Stimulated activated CD8-positive, alpha-beta memory T cell treated with anti-CD3 and anti-CD28 coated beads, Interleukin-12 subunit alpha, Interleukin-12 subunit beta, amount 100 ng/mL, for 1 hour (primary cell): ENCODE measurements around the gene SAMD15.
"Not testable (repeated sequence)": the region's sequence is repeated elsewhere in the genome, so short reads cannot be mapped to it uniquely, and the experiment has no call there.

Source experiments
- DNase-seq: peaks from one replicate; pipeline ENCODE4 v3.0.0-alpha.2; 2020; ENCODE audit warnings: low read depth

The SAMD15 gene

GRCh38 chr14:77375973-77376770 is 1.0 kb upstream of the SAMD15 start:
- peak; percentile 4 for DNase-seq

GRCh38 chr14:77377502-77377844 is 294 bp downstream of the SAMD15 start:
- no peak for DNase-seq

GRCh38 chr14:77378701-77379100 is 1.5 kb downstream of the SAMD15 start:
- no peak for DNase-seq

- DNase-seq: no peak
Observed at GRCh38 chr14:77390188-77390587, 13.0 kb downstream of the SAMD15 start.

- DNase-seq: no peak
Observed at GRCh38 chr14:77400216-77400615, 23.0 kb downstream of the SAMD15 start.

GRCh38 chr14:77403768-77404167 is 26.6 kb downstream of the SAMD15 start:
- no peak for DNase-seq

GRCh38 chr14:77406086-77406485 is 28.9 kb downstream of the SAMD15 start:
- no peak for DNase-seq

- DNase-seq: no peak
Observed at GRCh38 chr14:77406718-77407117, 29.5 kb downstream of the SAMD15 start.

GRCh38 chr14:77407158-77407557 is 30.0 kb downstream of the SAMD15 start:
- no peak for DNase-seq

- no peak for DNase-seq
Observed at GRCh38 chr14:77409131-77409533, 32.0 kb downstream of the SAMD15 start.

GRCh38 chr14:77415403-77416030 is 38.3 kb downstream of the SAMD15 start:
- not testable (repeated sequence) for DNase-seq

GRCh38 chr14:77416098-77416497 is 38.9 kb downstream of the SAMD15 start:
- DNase-seq: not testable (repeated sequence)

- no peak for DNase-seq
Observed at GRCh38 chr14:77416836-77417235, 39.7 kb downstream of the SAMD15 start.

- DNase-seq: no peak
Observed at GRCh38 chr14:77421201-77421600, 44.0 kb downstream of the SAMD15 start.

- no peak for DNase-seq
Observed at GRCh38 chr14:77423423-77423822, 46.2 kb downstream of the SAMD15 start, which contains the start of gene NOXRED1. TSS of gene NOXRED1 (minus strand) at chr14:77423523. CDS start at chr14:77422889, 634 bp downstream.

GRCh38 chr14:77424862-77425261 is 47.7 kb downstream of the SAMD15 start:
- no peak for DNase-seq

GRCh38 chr14:77426396-77426795 is 49.2 kb downstream of the SAMD15 start:
- no peak for DNase-seq

- DNase-seq: no peak
Observed at GRCh38 chr14:77436042-77436441, 58.9 kb downstream of the SAMD15 start.

- DNase-seq: no peak
Observed at GRCh38 chr14:77438596-77438995, 61.4 kb downstream of the SAMD15 start.

- DNase-seq: no peak
Observed at GRCh38 chr14:77439861-77440260, 62.7 kb downstream of the SAMD15 start.
